Transverse colon (tissue), 4 donors: ENCODE data around the gene MORN3. TPM values are rescaled to one million over a fixed set of nuclear protein-coding genes. Genes with fewer than 3 reads are reported as not detected.
"Not testable (repeated sequence)": the region's sequence is repeated elsewhere in the genome, so short reads cannot be mapped to it uniquely, and the experiment has no call there.

Experiments
- DNase-seq: peaks from one replicate; pipeline ENCODE4 v3.0.0-alpha.2; 2019
- H3K27ac ChIP-seq, 4 donors: fragments of 200-600 bp; sonication (generic); 2 replicates each; pipeline ENCODE4 v1.5.1; 2016 to 2018; ENCODE audit warnings: inconsistent platforms in 4 of 4
- H3K27me3 ChIP-seq: fragments of 200-600 bp; sonication (generic); 2 replicates; pipeline ENCODE4 v1.5.1; 2017; ENCODE audit warnings: inconsistent platforms
- H3K36me3 ChIP-seq, 4 donors: fragments of 200-600 bp; sonication (generic); 2 replicates each; pipeline ENCODE4 v1.5.1; 2017 to 2019; ENCODE audit warnings: inconsistent platforms in 4 of 4
- H3K4me1 ChIP-seq, 4 donors: fragments of 200-600 bp; sonication (generic); 2 replicates each; pipeline ENCODE4 v1.5.1; 2017 to 2020; ENCODE audit warnings: inconsistent platforms in 4 of 4
- H3K4me3 ChIP-seq, 4 donors: fragments of 200-600 bp; sonication (generic); 1 replicate in 1 of 4; 2 replicates in 3 of 4; pipeline versions ENCODE4 v1.5.1 to v1.6.1; 2017 to 2019; ENCODE audit warnings: inconsistent platforms in 4 of 4
- H3K9me3 ChIP-seq, 2 donors: fragments of 200-600 bp; sonication (generic); 2 replicates each; pipeline ENCODE4 v1.5.1; 2017 to 2019; ENCODE audit warnings: inconsistent platforms in 2 of 2
- CTCF ChIP-seq, 5 experiments: fragments of 200-600 bp in 3 of 5; fragments of 450-650 bp in 2 of 5; sonication (generic) in 3 of 5; IDR thresholded peaks; 1 replicate in 2 of 5; 2 replicates in 3 of 5; pipeline ENCODE4 v1.5.1; 2016 to 2017; ENCODE audit warnings: antibody characterized with exemption in 5 of 5, inconsistent platforms in 3 of 5, mild to moderate bottlenecking in 2 of 5, moderate library complexity in 1 of 5
- EP300 ChIP-seq: sonication (generic); formaldehyde crosslinking; IDR thresholded peaks from one replicate; pipeline ENCODE4 v1.6.1; 2017; ENCODE audit warnings: antibody characterized with exemption, low read depth
- POLR2A ChIP-seq: fragments of 450-650 bp; IDR thresholded peaks from one replicate; pipeline ENCODE4 v1.6.1; 2016; ENCODE audit warnings: antibody characterized with exemption, mild to moderate bottlenecking, moderate library complexity
- POLR2AphosphoS5 ChIP-seq, 3 donors: sonication (generic); formaldehyde crosslinking; IDR thresholded peaks; one replicate each; pipeline ENCODE4 v1.6.1; 2016; ENCODE audit warnings: antibody characterized with exemption in 3 of 3
- WGBS, 2 donors: methylation state at CpG; one replicate each; pipeline ENCODE4 v1.1.5; 2018; ENCODE audit warnings: low coverage in 1 of 2; 5-methylcytosine and 5-hydroxymethylcytosine counted together
- in situ Hi-C, 4 donors: fragments of 200-750 bp; cut with MboI; loops; one replicate each; pipeline versions ENCODE4 v1.15.0 to v1.15.1; 2017; ENCODE audit warnings: low sequenced_read_pairs in 3 of 4, low pct_ligation_motif_present in 1 of 4, low pct_unique_long_range_greater_than_20kb in 1 of 4
- intact Hi-C: fragments of 100-400 bp; cut with DNase I; formaldehyde crosslinking; loops from one replicate; pipeline ENCODE4 v1.15.1; 2023; ENCODE audit warnings: low total_unique reads
- total RNA-seq, 4 donors: library from RNA; depleted of rRNA; stranded (reverse); fragments of >200 nt; gene quantifications; one replicate each; pipeline ENCODE4 v1.1.0, GENCODE V29; 2016

The MORN3 gene
- under 1 TPM in 1 of 4 donors, not detected in 3; 0.48 TPM for total RNA-seq

- no peak for DNase-seq
- no peaks in the 10 kb centered on the region for H3K9me3 ChIP-seq
- intact Hi-C loops (no loop called here), in situ Hi-C loops (no loop called here)
- TF ChIP-seq CTCF (IDR thresholded peaks at IDR 0.05): no peak
- no peak for TF ChIP-seq EP300
- no peak for TF ChIP-seq POLR2A
- TF ChIP-seq POLR2AphosphoS5 (IDR thresholded peaks at IDR 0.05): no peak
- no peaks in the 10 kb centered on the region for H3K36me3 ChIP-seq
- 93 to 97% methylated on average over 1 to 5 of the region's 5 CpGs for WGBS, 2 donors
- no peak within 1 kb of the TSS for H3K4me3 ChIP-seq
- H3K27me3 ChIP-seq: no peaks in the 10 kb centered on the region
- H3K4me1 ChIP-seq: peaks cover 8 to 19% (median 14%) of the 10 kb centered on the region in 4 donors
- H3K27ac ChIP-seq: no peak within 1 kb of the TSS
These were observed at the start of gene MORN3 for GRCh38 chr12:121669521-121669900. TSS of gene MORN3 (minus strand) at chr12:121669654. CDS start at chr12:121669483, 171 bp downstream.

GRCh38 chr12:121718653-121719239 lies 49.3 kb upstream of the MORN3 start:
- intact Hi-C loops: no loop called here
- 89% methylated on average over 3 of the region's 3 CpGs; no CpG with 5 or more reads in 1 of the 2 donors for WGBS, 2 donors
- no peak overlapping the region for H3K4me3 ChIP-seq

GRCh38 chr12:121717041-121717699 lies 47.7 kb upstream of the MORN3 start:
- DNase-seq: no peak
- H3K27me3 ChIP-seq: no peaks in the 10 kb centered on the region
- no peaks in the 10 kb centered on the region for H3K9me3 ChIP-seq
- 70 to 87% methylated on average over 2 to 10 of the region's 10 CpGs for WGBS, 2 donors
- H3K36me3 ChIP-seq: no peaks in the 10 kb centered on the region
- intact Hi-C loops (no loop called here), in situ Hi-C loops (no loop called here)
- no peak for TF ChIP-seq EP300
- no peak for TF ChIP-seq POLR2AphosphoS5 (IDR thresholded peaks at IDR 0.05)
- no peak overlapping the region for H3K4me3 ChIP-seq
- H3K4me1 ChIP-seq: peaks cover 9 to 11% (median 10%) of the 10 kb centered on the region in 4 donors
- no peak overlapping the region for H3K27ac ChIP-seq

More at GRCh38 chr12:121718653-121719239, 49.3 kb upstream of the MORN3 start:
- TF ChIP-seq POLR2AphosphoS5 (IDR thresholded peaks at IDR 0.05): no peak
- no peak for TF ChIP-seq CTCF (IDR thresholded peaks at IDR 0.05)
- H3K4me1 ChIP-seq: peaks cover 1 to 3% (median 2%) of the 10 kb centered on the region in 4 donors
- no peaks in the 10 kb centered on the region for H3K9me3 ChIP-seq
- H3K27ac ChIP-seq: no peak overlapping the region
- no peaks in the 10 kb centered on the region for H3K27me3 ChIP-seq
- H3K36me3 ChIP-seq: no peaks in the 10 kb centered on the region
- no peak for DNase-seq
- in situ Hi-C loops: no loop called here

- TF ChIP-seq POLR2A: no peak
- Histone ChIP-seq H3K27me3 (no peaks in the 10 kb centered on the region), H3K9me3 (no peaks in the 10 kb centered on the region), H3K4me3 (no peak overlapping the region), H3K36me3 (no peaks in the 10 kb centered on the region), H3K4me1 (peaks cover 9 to 20% (median 18%) of the 10 kb centered on the region in 4 donors), H3K27ac (no peak overlapping the region)
- intact Hi-C loops: no loop called here
- 72 to 100% methylated on average over 2 to 6 of the region's 6 CpGs for WGBS, 2 donors
- in situ Hi-C loops: no loop called here
- no peak for DNase-seq
These were observed 46.5 kb upstream of the MORN3 start for GRCh38 chr12:121715862-121716435.

GRCh38 chr12:121715055-121715454 lies 45.6 kb upstream of the MORN3 start:
- H3K36me3 ChIP-seq, H3K9me3 ChIP-seq, in situ Hi-C loops, DNase-seq, H3K4me3 ChIP-seq, H3K27me3 ChIP-seq, intact Hi-C loops, H3K27ac ChIP-seq: not testable (repeated sequence)
- peaks cover 9 to 20% (median 18%) of the 10 kb centered on the region in 4 donors for H3K4me1 ChIP-seq
- 99 to 100% methylated on average over 1 to 7 of the region's 7 CpGs for WGBS, 2 donors
